Mesenchymal stem cell (in vitro differentiated cells and primary cell): ENCODE data around the gene GP9.

ENCODE experiments used
- DNase-seq: peaks from one replicate; pipeline ENCODE4 v3.0.0-alpha.2; 2013
- H2AFZ ChIP-seq: one replicate; pipeline ENCODE4 v1.6.1; 2013; ENCODE audit warnings: low read depth, mild to moderate bottlenecking, control low read depth, inconsistent platforms, low read length, moderate library complexity
- H2AK5ac ChIP-seq: 2 replicates; pipeline ENCODE4 v1.6.1; 2013; ENCODE audit warnings: low read length, moderate library complexity, mild to moderate bottlenecking, inconsistent platforms; ENCODE audit not compliant: severe bottlenecking
- H2BK120ac ChIP-seq: one replicate; pipeline ENCODE4 v1.6.1; 2013; ENCODE audit warnings: low read depth, mild to moderate bottlenecking, inconsistent platforms, low read length, moderate library complexity
- H2BK12ac ChIP-seq, 2 experiments: one replicate each; pipeline ENCODE4 v1.6.1; 2013; ENCODE audit warnings: inconsistent platforms in 2 of 2, low read length in 2 of 2, mild to moderate bottlenecking in 2 of 2, moderate library complexity in 2 of 2, control low read depth in 1 of 2
- H2BK15ac ChIP-seq: one replicate; pipeline ENCODE4 v1.6.1; 2013; ENCODE audit warnings: mild to moderate bottlenecking, low read depth, inconsistent platforms; ENCODE audit not compliant: poor library complexity, severe bottlenecking
- H2BK5ac ChIP-seq: 2 replicates; pipeline ENCODE4 v1.6.1; 2013; ENCODE audit warnings: low read depth, mild to moderate bottlenecking, low read length, control low read depth, inconsistent platforms; ENCODE audit not compliant: poor library complexity, severe bottlenecking
- H3K14ac ChIP-seq, 2 experiments: one replicate each; pipeline ENCODE4 v1.6.1; 2013; ENCODE audit warnings: inconsistent platforms in 2 of 2, low read length in 2 of 2, control low read depth in 1 of 2, mild to moderate bottlenecking in 1 of 2, moderate library complexity in 1 of 2
- H3K18ac ChIP-seq, 2 experiments: one replicate each; pipeline ENCODE4 v1.6.1; 2013; ENCODE audit warnings: inconsistent platforms in 2 of 2, low read length in 2 of 2, control low read depth in 1 of 2, low read depth in 1 of 2, mild to moderate bottlenecking in 1 of 2
- H3K23ac ChIP-seq, 2 experiments: one replicate each; pipeline ENCODE4 v1.6.1; 2013; ENCODE audit warnings: inconsistent platforms in 2 of 2, low read length in 2 of 2, mild to moderate bottlenecking in 2 of 2, moderate library complexity in 2 of 2, control low read depth in 1 of 2
- H3K27ac ChIP-seq: 2 replicates; pipeline ENCODE4 v1.5.1; 2013; ENCODE audit warnings: mild to moderate bottlenecking, moderate library complexity, low read length, control low read depth, inconsistent platforms; ENCODE audit not compliant: poor library complexity, severe bottlenecking
- H3K27me3 ChIP-seq, 2 experiments: 2 replicates each; pipeline versions ENCODE4 v1.6.1 to v1.7.0; 2013; ENCODE audit warnings: low read length in 2 of 2, mild to moderate bottlenecking in 2 of 2, moderate library complexity in 2 of 2, control low read depth in 1 of 2, inconsistent platforms in 1 of 2; ENCODE audit not compliant: control insufficient read depth in 1 of 2, insufficient read depth in 1 of 2
- H3K36me3 ChIP-seq, 2 experiments: 2 replicates each; pipeline versions ENCODE4 v1.6.1 to v1.7.0; 2013; ENCODE audit warnings: low read length in 2 of 2, control low read depth in 1 of 2, inconsistent platforms in 1 of 2, low read depth in 1 of 2, mild to moderate bottlenecking in 1 of 2; ENCODE audit not compliant: insufficient read depth in 2 of 2, control insufficient read depth in 1 of 2
- H3K4ac ChIP-seq, 2 experiments: one replicate each; pipeline ENCODE4 v1.6.1; 2013; ENCODE audit warnings: inconsistent platforms in 2 of 2, low read length in 2 of 2, mild to moderate bottlenecking in 2 of 2, moderate library complexity in 2 of 2, control low read depth in 1 of 2, low read depth in 1 of 2
- H3K4me1 ChIP-seq: 2 replicates; pipeline ENCODE4 v1.6.1; 2013; ENCODE audit warnings: low read depth, low read length, control low read depth; ENCODE audit not compliant: control insufficient read depth, insufficient read depth
- H3K4me2 ChIP-seq: 2 replicates; pipeline ENCODE4 v1.6.1; 2013; ENCODE audit warnings: low read length, mild to moderate bottlenecking, inconsistent platforms; ENCODE audit not compliant: poor library complexity, severe bottlenecking
- H3K4me3 ChIP-seq, 2 experiments: 2 replicates each; pipeline versions ENCODE4 v1.5.1 to v1.7.0; 2013; ENCODE audit warnings: low read length in 2 of 2, mild to moderate bottlenecking in 2 of 2, control low read depth in 1 of 2, low read depth in 1 of 2; ENCODE audit not compliant: insufficient read depth in 1 of 2
- H3K79me1 ChIP-seq: replicated peaks from 2 replicates; pipeline ENCODE4 v1.6.1; 2013; ENCODE audit warnings: mild to moderate bottlenecking, control low read depth, low read length, inconsistent platforms; ENCODE audit not compliant: poor library complexity, severe bottlenecking
- H3K9ac ChIP-seq: 2 replicates; pipeline ENCODE4 v1.7.0; 2013; ENCODE audit warnings: mild to moderate bottlenecking, low read length, moderate library complexity
- H3K9me3 ChIP-seq: 2 replicates; pipeline ENCODE4 v1.7.0; 2013; ENCODE audit warnings: mild to moderate bottlenecking, low read length; ENCODE audit not compliant: control insufficient read depth
- H4K8ac ChIP-seq: one replicate; pipeline ENCODE4 v1.6.1; 2013; ENCODE audit warnings: inconsistent platforms, mild to moderate bottlenecking, low read length, moderate library complexity
- H4K91ac ChIP-seq: one replicate; pipeline ENCODE4 v1.6.1; 2013; ENCODE audit warnings: mild to moderate bottlenecking, low read length, inconsistent platforms
- WGBS: methylation state at CpG from one replicate; pipeline ENCODE4 v1.1.7; 2013; ENCODE audit warnings: mixed read lengths; 5-methylcytosine and 5-hydroxymethylcytosine counted together

GP9 gene

DNA sequence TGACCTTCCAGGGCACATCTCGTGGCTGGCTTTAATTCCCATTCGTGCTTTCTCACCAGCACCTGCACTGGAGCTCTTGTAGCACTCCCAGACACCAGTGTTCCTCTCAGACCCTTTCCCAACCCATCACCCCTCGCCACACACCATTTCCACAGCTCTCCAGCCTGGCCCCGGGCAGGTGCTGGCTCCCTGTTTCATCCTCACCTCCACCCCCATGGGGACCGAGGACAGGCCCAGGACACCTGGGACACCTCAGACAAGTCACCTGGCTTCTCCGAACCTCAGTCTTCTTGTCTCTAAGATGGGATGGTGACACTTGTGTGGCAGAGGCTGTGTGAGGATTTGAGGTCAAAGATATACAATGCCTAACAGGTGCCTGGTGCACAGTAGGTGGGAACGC is 27.4 kb upstream of the GP9 start:
- H4K8ac ChIP-seq, result no peak overlapping the region
- no peak overlapping the region for H2BK12ac ChIP-seq
- no peak overlapping the region for H3K27ac ChIP-seq
- peaks cover 6% of the 10 kb centered on the region for H3K9me3 ChIP-seq
- no peaks in the 10 kb centered on the region for H3K4me1 ChIP-seq
- H4K91ac ChIP-seq, result no peak overlapping the region
- H2AK5ac ChIP-seq, result no peak overlapping the region
- no peak overlapping the region for H3K14ac ChIP-seq
- H3K79me1 ChIP-seq, result no peaks in the 10 kb centered on the region
- no peak overlapping the region for H3K18ac ChIP-seq
- DNase-seq, result no peak
- H2BK15ac ChIP-seq, result no peak overlapping the region
- no peak overlapping the region for H3K4me2 ChIP-seq
- H3K36me3 ChIP-seq, result no peaks in the 10 kb centered on the region
- 76% methylated on average over 6 of the region's 7 CpGs for WGBS
- H3K4me3 ChIP-seq, result peak overlapping the region in 1 of 2 experiments; percentile 5
- no peak overlapping the region for H2AFZ ChIP-seq
- H2BK5ac ChIP-seq, result no peak overlapping the region
- H3K9ac ChIP-seq, result no peak overlapping the region
- H3K27me3 ChIP-seq, result peaks cover 23 to 25% of the 10 kb centered on the region in 2 experiments
- H3K4ac ChIP-seq, result no peak overlapping the region
- H3K23ac ChIP-seq, result no peak overlapping the region
- H2BK120ac ChIP-seq, result no peak overlapping the region

DNA sequence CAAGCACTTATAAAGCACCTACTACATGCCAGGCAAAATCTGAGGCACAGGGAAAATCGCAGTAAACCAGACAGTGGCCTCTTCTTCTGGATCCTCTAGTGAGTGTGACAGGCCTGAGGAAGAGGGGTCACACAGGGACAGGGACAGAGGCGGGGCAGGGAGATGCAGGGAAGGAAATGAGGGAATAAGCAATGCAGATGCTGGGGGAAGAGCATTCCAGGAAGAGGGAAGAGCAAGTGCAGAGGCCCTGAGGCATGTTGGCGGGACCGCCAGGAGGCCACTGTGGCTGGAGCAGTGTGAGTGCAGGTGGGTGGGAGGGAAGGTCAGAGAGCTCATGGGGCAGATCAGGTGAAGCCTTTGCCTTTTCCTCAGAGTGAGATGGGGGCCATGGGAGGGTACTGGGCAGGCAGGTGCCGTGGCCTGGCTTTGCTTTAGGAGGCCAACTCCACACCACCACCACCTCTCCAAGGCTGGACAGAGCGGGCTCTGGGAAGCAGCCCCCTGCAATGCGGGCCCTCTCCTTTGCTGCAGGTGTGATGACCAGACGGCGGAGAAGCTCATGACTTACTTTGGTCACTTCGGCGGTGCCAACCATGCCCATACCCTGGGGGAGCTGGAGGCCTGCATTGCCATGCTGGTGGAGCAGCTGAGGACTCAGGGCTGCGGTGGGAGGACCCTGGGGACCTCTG is 26.8 kb upstream of the GP9 start:
- no peak overlapping the region for H3K14ac ChIP-seq
- no peak for DNase-seq
- no peak overlapping the region for H2BK5ac ChIP-seq
- H3K4me2 ChIP-seq, result no peak overlapping the region
- no peak overlapping the region for H3K9ac ChIP-seq
- no peaks in the 10 kb centered on the region for H3K4me1 ChIP-seq
- no peak overlapping the region for H2BK15ac ChIP-seq
- H3K79me1 ChIP-seq, result no peaks in the 10 kb centered on the region
- no peak overlapping the region for H3K23ac ChIP-seq
- H3K27me3 ChIP-seq, result peaks cover 29 to 31% of the 10 kb centered on the region in 2 experiments
- H3K9me3 ChIP-seq, result peaks cover 6% of the 10 kb centered on the region
- no peaks in the 10 kb centered on the region for H3K36me3 ChIP-seq
- 93% methylated on average over 12 of the region's 12 CpGs for WGBS
- H3K18ac ChIP-seq, result no peak overlapping the region
- no peak overlapping the region for H2BK12ac ChIP-seq
- no peak overlapping the region for H3K4me3 ChIP-seq
- H3K27ac ChIP-seq, result no peak overlapping the region
- no peak overlapping the region for H3K4ac ChIP-seq
- no peak overlapping the region for H2AFZ ChIP-seq
- no peak overlapping the region for H4K91ac ChIP-seq
- H4K8ac ChIP-seq, result no peak overlapping the region
- no peak overlapping the region for H2BK120ac ChIP-seq
- H2AK5ac ChIP-seq, result no peak overlapping the region

GRCh38 chr3:129034642-129035041 is 25.9 kb upstream of the GP9 start:
- Histone ChIP-seq H3K4me2 (no peak overlapping the region), H3K4me1 (peaks cover 3% of the 10 kb centered on the region), H3K23ac (no peak overlapping the region), H3K4me3 (no peak overlapping the region), H2AK5ac (no peak overlapping the region), H2BK120ac (no peak overlapping the region), H2BK15ac (no peak overlapping the region), H3K79me1 (no peaks in the 10 kb centered on the region), H3K27me3 (peaks cover 37 to 38% of the 10 kb centered on the region in 2 experiments), H4K91ac (no peak overlapping the region), H4K8ac (no peak overlapping the region), H3K4ac (no peak overlapping the region), H2BK5ac (no peak overlapping the region), H3K9me3 (peaks cover 6% of the 10 kb centered on the region), H3K18ac (no peak overlapping the region), H2AFZ (no peak overlapping the region), H3K9ac (no peak overlapping the region), H2BK12ac (no peak overlapping the region), H3K14ac (no peak overlapping the region), H3K27ac (no peak overlapping the region), H3K36me3 (no peaks in the 10 kb centered on the region)
- DNase-seq, result no peak
- 100% methylated on average over 5 of the region's 6 CpGs for WGBS

GRCh38 chr3:129035360-129036221 is 25.0 kb upstream of the GP9 start:
- H3K9me3 ChIP-seq, result peaks cover 1% of the 10 kb centered on the region
- H2AFZ ChIP-seq, result no peak overlapping the region
- H2BK15ac ChIP-seq, result no peak overlapping the region
- no peak overlapping the region for H3K18ac ChIP-seq
- WGBS, result 88% methylated on average over 10 of the region's 11 CpGs
- no peak overlapping the region for H2BK12ac ChIP-seq
- no peaks in the 10 kb centered on the region for H3K79me1 ChIP-seq
- H3K4me3 ChIP-seq, result no peak overlapping the region
- H4K91ac ChIP-seq, result no peak overlapping the region
- no peak overlapping the region for H2BK5ac ChIP-seq
- H3K4me2 ChIP-seq, result no peak overlapping the region
- H3K4me1 ChIP-seq, result peaks cover 4% of the 10 kb centered on the region
- H3K23ac ChIP-seq, result no peak overlapping the region
- no peaks in the 10 kb centered on the region for H3K36me3 ChIP-seq
- no peak for DNase-seq
- H2AK5ac ChIP-seq, result no peak overlapping the region
- H2BK120ac ChIP-seq, result no peak overlapping the region
- no peak overlapping the region for H4K8ac ChIP-seq
- H3K14ac ChIP-seq, result no peak overlapping the region
- no peak overlapping the region for H3K4ac ChIP-seq
- H3K27ac ChIP-seq, result no peak overlapping the region
- H3K9ac ChIP-seq, result no peak overlapping the region
- H3K27me3 ChIP-seq, result peaks cover 41 to 42% of the 10 kb centered on the region in 2 experiments
